HG03097 (cell line): ENCODE results near the gene FAM221B.
A peak's percentile ranks its signal among the peaks of the same experiment; 100 is the strongest.

Source experiments
- ATAC-seq: cut with Tn5 transposase; IDR thresholded peaks from one replicate; pipeline ENCODE4 v1.9.1; 2021; ENCODE audit not compliant: unreplicated experiment, low FRiP score

The FAM221B gene

DNA sequence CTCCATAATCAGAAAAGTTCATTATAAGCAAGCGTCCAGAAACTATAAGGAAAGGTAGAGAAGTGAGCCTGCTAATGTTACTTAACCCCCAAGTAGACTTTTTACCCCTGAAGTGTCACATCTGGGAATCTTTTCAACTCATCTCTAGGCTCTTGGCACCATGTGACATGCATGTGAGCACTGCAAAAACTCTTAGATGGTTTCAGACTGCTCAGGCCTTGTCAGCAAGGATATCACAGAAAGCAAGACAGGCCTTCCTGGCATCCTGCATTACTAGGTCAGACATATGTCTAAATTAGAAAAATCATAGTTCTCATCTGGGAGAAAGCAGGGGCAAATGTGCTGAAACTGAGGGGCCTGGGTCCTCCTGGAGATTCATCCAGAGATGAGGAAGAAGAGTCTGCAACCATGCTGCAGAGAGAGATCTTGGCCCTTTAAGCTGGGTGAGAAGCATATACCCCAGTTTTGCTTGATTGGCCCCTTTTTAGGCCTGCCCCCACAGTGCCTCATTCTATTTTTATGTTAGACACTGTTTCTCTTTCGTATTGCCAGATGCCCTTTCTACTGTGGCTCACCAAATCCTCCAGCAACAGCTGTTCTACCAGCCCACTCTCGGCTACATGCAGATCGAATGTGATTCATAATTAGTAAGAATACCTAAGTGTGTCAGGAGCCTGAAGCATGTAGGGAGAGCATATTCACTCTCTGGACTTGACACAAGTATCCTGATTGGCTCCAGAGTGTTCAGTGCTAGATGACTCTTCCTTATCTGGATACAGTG lies 19.4 kb upstream of the FAM221B start:
- peak; percentile 79 for ATAC-seq

DNA sequence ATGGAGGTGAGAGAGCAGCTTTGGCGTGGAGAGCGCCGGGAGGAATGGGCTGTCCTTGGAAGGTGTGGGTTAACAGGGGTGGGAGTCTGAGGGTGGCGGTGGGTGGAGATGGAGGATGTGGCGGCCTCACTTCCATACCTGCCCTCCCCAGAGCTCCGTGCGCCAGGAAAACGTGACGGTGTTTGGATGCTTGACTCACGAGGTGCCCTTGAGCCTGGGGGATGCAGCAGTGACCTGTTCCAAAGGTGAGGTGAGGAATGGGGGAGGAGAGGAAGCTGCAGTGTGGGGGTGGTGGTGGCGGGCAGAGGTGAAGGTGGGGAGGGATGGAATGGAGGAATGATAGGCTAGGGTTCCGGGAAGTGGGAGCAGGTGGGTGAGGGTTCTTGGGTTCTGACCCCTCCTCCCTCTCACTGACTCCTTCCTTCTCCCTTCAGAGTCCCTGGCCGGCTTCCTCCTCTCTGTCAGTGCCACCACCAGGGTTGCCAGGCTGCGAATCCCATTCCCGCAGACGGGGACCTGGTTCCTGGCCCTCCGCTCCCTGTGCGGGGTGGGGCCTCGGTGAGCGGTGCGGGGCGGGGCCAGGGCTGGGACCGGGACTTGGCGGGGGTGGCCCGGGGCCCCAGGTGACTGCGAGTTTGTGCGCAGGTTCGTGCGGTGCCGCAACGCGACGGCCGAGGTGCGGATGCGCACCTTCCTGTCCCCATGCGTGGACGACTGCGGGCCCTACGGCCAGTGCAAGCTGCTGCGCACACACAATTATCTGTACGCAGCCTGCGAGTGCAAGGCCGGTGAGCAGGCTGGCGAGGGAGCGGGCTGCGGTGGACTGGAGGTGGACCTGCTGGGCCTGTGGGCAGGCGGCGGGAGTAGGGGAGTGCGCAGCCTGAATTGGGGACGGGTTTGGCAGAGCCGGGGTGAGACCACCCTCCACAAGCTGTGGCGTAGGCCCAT lies 17.6 kb upstream of the FAM221B start:
- no peak for ATAC-seq

DNA sequence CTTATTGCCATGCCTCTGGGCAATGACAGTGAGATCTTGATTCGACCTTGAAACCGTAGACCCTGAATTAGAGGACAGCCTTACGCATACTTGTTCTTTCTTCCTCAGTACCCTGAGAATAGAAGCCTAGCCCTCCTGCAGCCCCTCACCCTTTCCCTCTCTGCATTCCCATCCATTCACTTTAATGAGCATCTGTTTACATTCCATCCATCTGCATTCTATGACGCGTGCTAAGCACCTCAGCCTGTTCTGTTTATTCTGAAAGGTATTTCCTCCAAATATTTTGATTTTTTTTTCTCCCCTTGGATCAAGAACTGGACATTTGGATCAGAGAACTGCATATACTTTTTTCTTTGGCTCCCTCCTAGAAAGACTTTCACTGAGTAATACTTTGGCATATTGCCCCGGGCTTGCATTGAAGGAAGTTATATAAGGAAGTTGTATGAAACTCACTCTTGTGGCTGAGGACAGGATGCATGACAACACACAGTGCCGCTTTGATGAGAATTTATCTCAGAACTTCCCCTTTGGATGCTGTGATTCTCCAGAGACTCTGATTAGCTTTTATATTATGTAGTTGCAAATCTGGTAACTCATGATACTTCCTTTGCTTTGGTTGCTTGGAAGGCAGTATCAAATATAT lies 16.2 kb upstream of the FAM221B start:
- ATAC-seq = no peak

DNA sequence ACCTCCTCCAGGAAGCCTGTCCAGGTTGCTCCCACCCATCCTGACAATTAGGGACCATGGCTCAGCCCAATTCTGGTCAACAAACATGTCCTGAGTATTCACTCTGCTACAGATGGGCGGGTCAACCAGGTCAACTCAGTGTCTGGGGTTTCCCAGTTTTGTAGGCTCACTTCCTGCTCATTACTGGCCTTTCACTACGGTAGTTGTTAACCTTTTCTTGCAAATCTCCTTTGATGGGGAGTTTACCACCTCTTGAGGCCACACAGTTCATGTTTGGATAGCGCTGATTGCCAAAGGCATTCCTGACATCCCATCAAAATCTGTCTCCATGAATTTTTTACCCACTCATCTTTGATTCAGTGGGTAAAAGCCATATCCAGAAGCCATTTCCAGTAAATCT lies 14.3 kb upstream of the FAM221B start:
- ATAC-seq = peak; percentile 40

DNA sequence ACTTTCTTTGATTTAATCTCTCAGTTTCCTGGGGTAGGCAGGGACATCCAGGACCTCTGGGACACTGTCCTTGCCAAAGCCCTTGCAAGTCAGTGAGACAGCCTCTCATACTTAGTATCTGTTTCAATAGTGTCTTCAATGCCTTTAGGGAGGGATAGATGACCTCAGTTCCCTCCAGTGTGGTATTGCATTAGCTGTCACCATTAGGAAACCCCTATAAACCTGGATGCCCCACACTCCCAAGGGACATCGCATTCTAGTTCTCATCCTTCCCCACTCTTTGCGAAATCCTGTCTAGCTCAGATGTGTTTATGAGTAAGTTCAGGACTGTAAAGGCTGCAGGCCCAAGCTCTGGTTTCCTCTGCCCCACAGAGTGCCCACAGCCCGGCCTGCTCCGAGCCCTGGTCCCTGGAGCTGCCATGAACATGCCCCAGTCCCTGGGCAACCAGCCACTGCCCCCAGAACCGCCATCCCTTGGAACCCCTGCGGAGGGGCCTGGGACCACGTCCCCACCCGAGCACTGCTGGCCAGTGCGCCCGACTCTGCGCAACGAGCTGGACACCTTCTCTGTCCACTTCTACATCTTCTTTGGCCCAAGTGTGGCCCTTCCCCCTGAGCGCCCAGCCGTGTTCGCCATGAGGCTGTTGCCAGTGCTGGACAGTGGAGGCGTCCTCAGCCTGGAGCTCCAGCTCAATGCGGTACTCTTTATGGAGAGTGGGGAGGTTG lies 13.7 kb upstream of the FAM221B start:
- no peak for ATAC-seq

DNA sequence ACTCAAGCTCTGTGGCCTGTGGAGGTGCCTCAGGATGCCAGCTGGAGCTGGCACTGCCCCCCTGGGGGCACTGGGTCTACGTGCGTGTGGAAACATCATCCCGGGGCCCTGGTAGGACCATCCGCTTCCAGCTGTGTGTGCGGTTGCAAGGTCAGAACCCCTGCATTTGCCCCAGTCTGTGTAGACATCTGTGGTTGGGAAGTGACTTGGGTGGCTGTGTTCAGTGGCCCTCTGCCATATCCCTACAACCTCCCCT lies 13.0 kb upstream of the FAM221B start:
- ATAC-seq = no peak

DNA sequence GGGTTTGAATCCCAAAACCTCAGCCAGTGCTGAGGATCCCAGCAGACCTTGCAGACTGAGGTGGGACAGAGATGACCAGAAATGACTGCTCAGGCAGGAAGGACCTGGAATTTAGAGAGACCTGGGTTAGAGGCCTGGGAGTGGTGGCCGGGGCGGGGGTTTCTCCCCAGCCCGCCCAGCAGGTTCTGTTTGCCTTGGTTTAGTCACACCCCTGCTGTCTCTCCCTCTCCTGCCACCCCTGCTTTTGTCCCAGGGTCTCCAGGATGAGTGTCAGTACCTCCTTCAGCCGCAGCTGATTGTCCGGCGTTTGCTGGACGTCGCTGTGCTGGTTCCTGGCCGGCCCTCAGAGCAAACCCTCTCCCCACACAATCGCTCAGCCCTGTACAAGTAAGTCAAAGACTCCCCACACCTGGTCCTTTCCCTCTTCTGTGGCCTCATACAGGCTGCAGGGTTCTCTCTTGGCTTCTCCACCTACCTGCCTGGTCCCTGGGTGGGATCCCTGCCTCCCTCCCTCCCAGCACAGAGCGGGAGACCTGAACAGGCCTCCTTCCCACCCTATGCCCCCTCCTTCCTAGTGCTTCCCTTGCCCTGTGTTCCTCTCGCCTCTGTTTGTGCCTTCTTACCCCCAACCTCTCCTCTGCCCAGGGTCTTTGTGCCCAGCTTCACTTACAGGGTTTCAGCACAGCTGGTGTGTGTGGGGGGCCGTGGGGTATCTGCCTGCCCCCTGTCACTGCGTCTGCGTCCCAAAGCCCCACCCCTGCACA lies 12.5 kb upstream of the FAM221B start:
- no peak for ATAC-seq

DNA sequence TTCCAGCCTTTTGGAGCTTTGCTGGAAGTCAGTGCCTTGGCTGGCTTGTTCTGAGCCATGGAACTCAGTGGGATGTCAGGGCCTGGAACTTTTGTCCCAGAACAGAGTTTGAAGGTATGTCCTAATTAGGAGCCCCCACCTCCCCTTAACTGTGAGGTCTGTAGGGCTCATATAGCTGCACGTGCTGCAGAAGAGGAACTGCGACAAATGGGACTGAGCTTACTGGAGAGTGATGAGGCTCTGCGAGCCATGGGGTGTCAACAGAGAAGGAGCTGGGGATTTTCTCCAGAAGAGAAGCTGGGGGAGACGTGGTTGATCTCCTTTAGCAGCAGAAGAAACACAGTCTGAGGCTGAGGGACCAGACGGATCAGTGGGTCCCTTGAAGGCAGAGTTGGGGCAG lies 11.4 kb upstream of the FAM221B start:
- no peak for ATAC-seq

DNA sequence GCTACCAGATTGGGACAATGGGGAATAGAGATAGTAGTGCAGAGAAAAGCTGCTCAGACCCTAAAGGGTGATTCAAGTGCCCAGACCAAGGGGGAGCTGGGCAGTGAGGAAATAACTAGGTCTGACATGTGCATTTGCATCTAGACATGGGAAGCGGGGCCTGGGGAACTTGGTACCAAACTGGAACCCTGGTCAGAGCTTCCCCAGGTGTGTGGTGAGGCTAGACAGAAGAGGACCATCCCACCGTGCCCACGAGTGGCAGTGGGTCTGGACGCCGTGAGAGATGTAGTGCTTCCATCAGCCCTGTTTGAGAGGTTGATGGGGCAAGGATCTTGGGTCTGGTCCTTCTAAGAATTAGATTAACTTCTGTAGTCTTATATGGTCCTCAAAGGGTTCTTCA lies 8.1 kb upstream of the FAM221B start:
- ATAC-seq = no peak

DNA sequence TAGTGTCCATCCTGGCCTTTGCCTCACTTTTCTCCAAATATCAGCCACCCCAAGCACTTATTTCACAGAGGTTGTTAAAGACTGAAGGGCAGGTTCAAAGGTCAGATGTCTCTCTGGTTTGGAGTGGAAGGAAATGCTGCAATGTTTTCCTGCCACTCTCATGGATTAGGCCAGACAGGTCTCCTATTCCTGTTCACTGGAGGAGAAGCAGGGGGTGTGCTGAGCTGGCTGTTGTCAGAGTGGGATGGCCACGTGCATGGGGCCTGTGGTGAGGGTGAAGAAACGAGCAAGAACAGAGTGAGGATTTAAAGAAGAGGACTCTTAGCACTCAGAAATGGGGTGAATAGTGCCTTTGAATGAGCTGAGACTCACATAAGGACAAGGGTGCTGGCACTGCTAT lies 7.2 kb upstream of the FAM221B start:
- no peak for ATAC-seq

DNA sequence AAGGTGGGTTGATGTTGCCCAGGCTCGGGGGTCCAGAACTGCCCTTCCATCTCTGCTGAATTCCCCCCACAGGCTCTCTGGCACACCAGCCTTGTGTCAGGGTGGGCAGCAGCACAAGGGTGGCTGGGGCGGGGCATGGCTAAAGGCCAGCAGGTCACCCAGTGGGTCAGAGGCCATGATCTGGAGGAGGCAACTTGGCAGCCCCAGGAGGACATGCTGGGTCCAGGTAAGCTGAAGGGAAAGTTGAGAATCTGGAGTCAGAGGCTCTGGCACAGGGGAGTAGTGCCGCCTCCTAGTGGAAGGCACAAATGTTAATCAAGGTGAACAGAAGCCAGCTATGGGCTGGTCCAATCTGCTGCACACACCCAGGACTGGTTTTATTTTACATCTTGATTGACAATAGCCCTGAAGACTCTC lies 6.7 kb upstream of the FAM221B start:
- no peak for ATAC-seq

DNA sequence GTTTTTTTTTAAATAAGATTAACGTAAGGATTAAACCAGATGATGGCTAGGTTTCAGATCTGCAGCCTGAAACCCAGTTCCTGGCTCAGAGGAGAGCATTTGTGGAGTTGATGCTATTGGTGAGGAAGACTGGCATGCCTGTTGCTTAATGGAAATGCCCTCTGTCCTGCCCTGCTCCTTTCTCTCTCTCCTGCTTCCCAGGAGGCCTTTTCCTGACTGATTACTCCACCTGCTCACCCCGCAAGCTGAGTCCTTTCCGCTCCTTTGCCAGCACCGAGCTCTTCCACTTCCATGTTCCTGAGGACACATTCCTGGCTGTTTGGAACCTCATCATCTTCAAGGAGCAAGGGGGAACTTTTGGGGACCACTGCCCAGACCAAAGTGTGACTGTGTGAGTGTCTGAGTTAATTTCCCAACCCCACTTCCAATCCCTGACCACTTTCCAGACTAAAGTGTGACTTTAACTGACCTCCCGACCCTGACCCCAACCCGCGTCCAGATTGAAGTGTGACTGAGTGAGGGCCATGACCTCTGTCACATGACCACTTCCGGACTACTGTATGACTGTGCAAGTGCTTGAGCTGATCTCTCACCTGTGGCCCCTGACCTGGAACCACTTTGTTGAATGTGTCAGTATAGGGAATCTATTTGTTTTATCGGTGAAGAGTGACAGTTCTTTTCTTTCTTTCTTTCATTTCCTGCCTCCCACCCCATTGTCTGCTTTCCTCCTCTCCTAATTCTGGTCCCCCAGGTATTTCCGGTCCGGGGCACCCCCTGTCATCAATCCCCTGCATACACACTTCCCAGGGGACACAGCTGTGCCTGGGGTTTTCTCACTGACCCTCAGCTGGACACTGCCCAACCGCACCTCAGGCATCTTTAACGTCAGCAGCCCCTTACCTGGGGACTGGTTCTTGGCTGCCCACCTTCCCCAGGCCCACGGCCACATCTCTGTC lies 6.0 kb upstream of the FAM221B start:
- ATAC-seq = no peak

DNA sequence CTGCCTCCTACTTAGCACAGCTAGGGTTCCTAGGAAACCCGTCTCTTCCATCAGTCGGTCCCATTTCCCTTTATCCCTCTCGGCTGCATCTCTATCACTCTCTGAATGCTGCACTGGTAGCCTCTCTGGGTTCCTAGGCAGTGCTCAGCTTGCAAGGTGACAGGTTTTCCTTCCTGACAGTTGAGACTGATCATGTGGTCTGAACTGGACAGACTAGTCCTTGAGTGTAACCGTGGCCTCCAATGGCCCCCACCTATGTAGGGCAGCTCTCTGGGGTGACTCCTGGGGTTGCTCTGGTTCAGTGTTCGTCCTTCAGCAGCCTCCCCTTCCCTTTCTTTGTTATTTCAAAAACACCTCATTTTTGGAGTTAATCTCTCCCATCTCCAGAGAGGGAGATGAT lies 4.3 kb upstream of the FAM221B start:
- ATAC-seq = no peak

DNA sequence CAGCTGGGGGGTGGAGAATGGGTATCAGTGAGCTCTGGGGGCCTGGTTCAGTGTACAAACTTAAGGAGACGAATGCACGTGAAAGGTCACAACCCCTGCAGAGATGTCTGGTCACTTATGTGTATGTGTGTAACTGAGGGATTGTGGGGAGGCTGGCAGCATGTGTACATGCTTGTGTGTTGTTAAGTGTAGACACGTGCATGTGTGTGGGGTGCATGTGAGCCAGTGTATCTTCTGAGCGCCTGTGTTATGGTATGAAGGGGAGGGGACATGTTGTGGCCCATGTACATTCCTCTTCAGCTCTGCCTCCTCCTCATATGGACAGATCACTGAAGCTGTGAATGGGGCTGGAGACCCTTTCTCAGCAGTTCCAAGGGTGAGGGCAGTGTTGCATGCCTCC lies 2.5 kb upstream of the FAM221B start:
- ATAC-seq = no peak

DNA sequence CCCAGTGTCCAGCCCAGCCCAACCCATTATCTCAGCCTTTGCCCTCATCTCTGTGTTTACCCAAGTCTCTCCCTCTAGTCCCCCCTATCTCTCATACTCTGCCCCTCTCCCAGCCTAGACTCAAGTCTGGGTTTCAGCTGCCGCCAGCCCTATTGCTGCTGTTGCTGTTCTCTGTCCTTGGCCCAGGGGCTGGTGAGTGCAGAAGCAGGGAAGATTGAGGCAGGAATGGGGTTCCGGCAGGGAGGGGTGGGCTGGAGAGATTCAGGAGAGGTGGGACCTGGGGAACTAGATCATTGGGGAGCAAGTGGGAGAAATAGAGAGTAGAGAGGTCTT lies 1.2 kb upstream of the FAM221B start:
- no peak for ATAC-seq

DNA sequence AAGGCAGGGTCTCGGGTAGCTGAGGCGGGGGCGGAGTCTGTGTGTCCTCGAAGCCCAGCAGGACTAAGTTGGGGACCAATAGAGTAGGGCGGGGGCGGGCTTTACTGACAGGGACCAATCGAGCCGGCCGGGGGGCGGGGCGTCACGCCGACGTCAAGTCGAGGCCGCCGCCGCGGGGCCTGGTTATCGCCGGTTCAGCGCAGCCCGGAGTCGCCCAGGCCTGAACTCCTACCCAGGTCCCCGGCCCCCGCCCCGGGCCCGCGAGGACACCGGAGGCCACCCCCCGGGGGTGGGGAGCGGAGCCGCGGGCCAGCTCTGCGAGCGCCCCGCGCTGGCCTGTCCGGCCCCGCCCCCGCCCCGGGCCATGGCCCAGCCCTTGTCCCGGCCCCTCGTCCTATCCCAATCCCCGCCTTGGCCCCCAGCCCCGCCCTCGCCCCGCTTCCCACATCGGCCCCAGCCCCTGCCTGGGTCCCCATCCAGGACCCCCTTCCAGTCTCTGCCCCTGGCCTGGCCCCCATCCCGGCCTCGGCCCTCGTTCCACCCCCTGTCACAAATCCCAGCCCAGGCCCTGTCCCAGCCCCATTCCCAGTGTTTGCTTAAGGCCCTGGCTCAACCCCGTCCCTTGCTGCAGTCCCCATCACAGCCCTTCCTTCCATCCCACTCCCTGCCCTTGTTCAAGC lies 692 bp upstream of the FAM221B start, which contains the start of gene TMEM8B:
TSS of gene TMEM8B (plus strand) at position 145 of the 680 bp plus-strand sequence. CDS start at position 365, 220 bp downstream.
- peak; percentile 57 for ATAC-seq

DNA sequence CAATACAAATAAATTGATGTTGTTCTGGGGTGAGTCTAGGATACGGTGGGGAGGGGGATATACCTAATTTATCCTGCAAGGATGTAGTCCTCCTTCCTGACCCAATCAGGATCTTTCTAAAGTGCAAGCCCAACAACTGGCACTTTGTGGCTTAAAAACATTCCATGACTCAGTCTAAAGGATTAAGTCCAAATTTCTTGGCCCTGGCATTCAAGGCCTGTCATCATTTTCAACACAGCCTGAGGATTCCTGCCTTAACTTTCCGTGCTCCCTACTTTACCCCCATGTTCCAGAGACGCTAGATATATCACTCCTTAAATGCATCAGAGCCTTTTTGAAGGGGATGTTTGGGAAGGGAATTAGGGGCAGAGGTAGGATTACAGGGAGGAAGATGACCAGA lies 1.0 kb downstream of the FAM221B start:
- ATAC-seq = no peak

DNA sequence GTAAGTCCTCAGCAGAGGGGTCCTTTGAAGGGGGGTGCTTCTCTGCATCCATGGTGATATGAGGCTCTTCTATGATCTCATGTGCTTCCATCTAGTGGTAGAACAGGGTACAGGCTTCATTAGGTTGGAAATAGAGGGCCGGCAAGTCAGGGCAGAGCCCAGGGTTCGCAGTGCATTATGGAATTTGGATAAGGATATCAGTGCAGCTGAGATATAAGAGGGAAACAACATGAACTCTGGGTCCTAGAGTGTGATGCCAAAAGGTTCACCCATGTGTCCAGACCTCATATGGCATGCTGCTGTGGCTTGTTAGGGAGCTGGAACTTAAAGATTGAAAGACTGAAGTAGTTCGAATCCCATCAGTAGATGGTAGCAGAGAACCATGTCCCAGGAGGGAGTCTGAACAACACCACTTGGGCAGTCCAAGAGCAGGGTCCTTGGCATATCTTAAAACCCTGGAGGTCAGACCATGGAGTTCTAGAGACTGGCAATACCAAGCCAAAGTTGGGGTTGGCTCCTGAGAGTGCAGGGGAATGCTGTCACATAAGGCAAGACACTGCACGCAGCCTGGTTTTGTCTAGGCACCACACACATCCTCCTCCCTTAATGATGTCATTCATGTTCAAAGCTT lies 2.3 kb downstream of the FAM221B start:
- ATAC-seq = no peak
